IMR-90 (cell line): ENCODE results near the gene GABPB1. TPM values are rescaled to one million over a fixed set of nuclear protein-coding genes. Genes with fewer than 3 reads are reported as not detected.

Experiments used
- ATAC-seq: fragments of 200-7000 bp; cut with Tn5 transposase; 2 replicates; pipeline ENCODE4 v1.9.1; 2020; ENCODE audit warnings: low read depth, mild to moderate bottlenecking, moderate library complexity
- BruUV-seq: library from RNA; stranded (reverse); fragments of 400-500 nt; replicated peaks from 2 replicates; lab custom pipeline; 2021; lab: Mats Ljungman, UMichigan
- CTCF ChIA-PET: fragments of 300-600 bp; formaldehyde crosslinking; extraction: SDS; loops from one replicate; lab custom pipeline; 2021; ENCODE audit warnings: antibody characterized with exemption; lab: Yijun Ruan, JAX
- POLR2A ChIA-PET: fragments of 300-600 bp; sonication (Branson Sonifier 250); formaldehyde crosslinking; loops from one replicate; lab custom pipeline; 2022; ENCODE audit warnings: antibody characterized with exemption; ENCODE audit not compliant: unreplicated experiment; lab: Charles Lee
- DNase-seq: peaks from one replicate; pipeline ENCODE4 v3.0.0; 2013
- H2AFZ ChIP-seq: replicated peaks from 2 replicates; pipeline ENCODE3; 2013; ENCODE audit warnings: low read length, mild to moderate bottlenecking; ENCODE audit not compliant: poor library complexity
- H2AK5ac ChIP-seq: 2 replicates; pipeline ENCODE4 v1.6.1; 2013; ENCODE audit warnings: low read depth, low read length, inconsistent platforms
- H2AK9ac ChIP-seq: replicated peaks from 2 replicates; pipeline ENCODE3; 2013; ENCODE audit warnings: mild to moderate bottlenecking, low read depth, low read length, moderate library complexity; ENCODE audit not compliant: poor library complexity
- H2BK120ac ChIP-seq: 2 replicates; pipeline ENCODE4 v1.6.1; 2013; ENCODE audit warnings: low read depth, low read length, inconsistent platforms
- H2BK15ac ChIP-seq: 3 replicates; pipeline ENCODE4 v1.6.1; 2013; ENCODE audit warnings: low read depth, low read length, inconsistent platforms
- H2BK20ac ChIP-seq: 2 replicates; pipeline ENCODE4 v1.6.1; 2013; ENCODE audit warnings: low read depth, mild to moderate bottlenecking, inconsistent platforms, low read length, moderate library complexity
- H2BK5ac ChIP-seq: 2 replicates; pipeline ENCODE4 v1.6.1; 2013; ENCODE audit warnings: mild to moderate bottlenecking, low read depth, low read length, inconsistent platforms; ENCODE audit not compliant: poor library complexity, severe bottlenecking
- H3K14ac ChIP-seq: replicated peaks from 2 replicates; pipeline ENCODE4 v1.6.1; 2013; ENCODE audit warnings: low read depth, low read length, inconsistent platforms
- H3K18ac ChIP-seq: 2 replicates; pipeline ENCODE4 v1.6.1; 2013; ENCODE audit warnings: low read depth, low read length, control low read depth
- H3K23ac ChIP-seq: 2 replicates; pipeline ENCODE4 v1.6.1; 2013; ENCODE audit warnings: low read depth, low read length, inconsistent platforms
- H3K27ac ChIP-seq: 2 replicates; pipeline ENCODE4 v1.5.1; 2013; ENCODE audit warnings: mild to moderate bottlenecking, control low read depth, low read length; ENCODE audit not compliant: insufficient read depth
- H3K27me3 ChIP-seq: 2 replicates; pipeline ENCODE4 v1.6.1; 2013; ENCODE audit warnings: low read length; ENCODE audit not compliant: control insufficient read depth, insufficient read depth
- H3K36me3 ChIP-seq: 2 replicates; pipeline ENCODE4 v1.6.1; 2013; ENCODE audit warnings: low read length, mixed read lengths; ENCODE audit not compliant: control insufficient read depth, insufficient read depth
- H3K4ac ChIP-seq: 2 replicates; pipeline ENCODE4 v1.6.1; 2013; ENCODE audit warnings: low read depth, low read length, inconsistent platforms
- H3K4me1 ChIP-seq: 2 replicates; pipeline ENCODE4 v1.6.1; 2013; ENCODE audit warnings: low read length, mixed read lengths; ENCODE audit not compliant: control insufficient read depth, insufficient read depth
- H3K4me2 ChIP-seq: 2 replicates; pipeline ENCODE4 v1.6.1; 2013; ENCODE audit warnings: low read depth, mild to moderate bottlenecking, control low read depth, low read length, moderate library complexity
- H3K4me3 ChIP-seq: 2 replicates; pipeline ENCODE4 v1.5.1; 2013; ENCODE audit warnings: low read depth, mild to moderate bottlenecking, control low read depth, low read length, moderate library complexity; ENCODE audit not compliant: insufficient read depth
- H3K56ac ChIP-seq: 2 replicates; pipeline ENCODE4 v1.6.1; 2013; ENCODE audit warnings: low read length, inconsistent platforms; ENCODE audit not compliant: insufficient read depth; ENCODE audit errors: extremely low read depth
- H3K79me1 ChIP-seq, 2 experiments: 2 replicates each; pipeline ENCODE4 v1.6.1; 2013; ENCODE audit warnings: low read length in 2 of 2, inconsistent platforms in 1 of 2, low read depth in 1 of 2
- H3K9ac ChIP-seq: 2 replicates; pipeline ENCODE4 v1.6.1; 2013; ENCODE audit warnings: low read depth, low read length, control low read depth
- H3K9me1 ChIP-seq: 2 replicates; pipeline ENCODE4 v1.6.1; 2013; ENCODE audit warnings: low read length, inconsistent platforms; ENCODE audit not compliant: insufficient read depth
- H3K9me3 ChIP-seq: 2 replicates; pipeline ENCODE4 v1.6.1; 2013; ENCODE audit warnings: low read length; ENCODE audit not compliant: control insufficient read depth, insufficient read depth
- H4K20me1 ChIP-seq: 2 replicates; pipeline ENCODE4 v1.6.1; 2013; ENCODE audit warnings: low read length, inconsistent platforms; ENCODE audit not compliant: insufficient read depth
- H4K5ac ChIP-seq: 2 replicates; pipeline ENCODE4 v1.6.1; 2013; ENCODE audit warnings: mild to moderate bottlenecking, low read depth, low read length, control low read depth
- H4K8ac ChIP-seq, 2 experiments: 2 replicates each; pipeline ENCODE4 v1.6.1; 2013; ENCODE audit warnings: low read depth in 2 of 2, low read length in 2 of 2, control low read depth in 1 of 2, inconsistent platforms in 1 of 2
- H4K91ac ChIP-seq: 2 replicates; pipeline ENCODE4 v1.6.1; 2013; ENCODE audit warnings: low read depth, low read length, inconsistent platforms; ENCODE audit not compliant: insufficient read depth
- BHLHE40 ChIP-seq: fragments of 150-350 bp; IDR thresholded peaks from 2 replicates; pipeline ENCODE4 v1.6.1; 2016; ENCODE audit warnings: mild to moderate bottlenecking, low read depth, low read length
- CEBPB ChIP-seq: IDR thresholded peaks from 2 replicates; pipeline ENCODE4 v1.6.1; 2012; ENCODE audit warnings: low read depth, low read length, improper control_type of control experiment
- CHD1 ChIP-seq: IDR thresholded peaks from 2 replicates; pipeline ENCODE4 v1.6.1; 2012; ENCODE audit warnings: low read depth, low read length, improper control_type of control experiment
- ELK1 ChIP-seq: fragments of 150-350 bp; IDR thresholded peaks from 2 replicates; pipeline ENCODE4 v1.6.1; 2016; ENCODE audit warnings: low read depth, mild to moderate bottlenecking, low read length, moderate library complexity, borderline replicate concordance
- MAZ ChIP-seq: IDR thresholded peaks from 2 replicates; pipeline ENCODE4 v1.6.1; 2012; ENCODE audit warnings: low read depth, mild to moderate bottlenecking, low read length, improper control_type of control experiment, moderate library complexity, borderline replicate concordance
- WGBS, 2 experiments: methylation state at CpG; one replicate each; pipeline versions ENCODE4 v1.1.5 to v1.1.7; 2013; ENCODE audit warnings: missing lambda C conversion rate in 2 of 2; ENCODE audit not compliant: insufficient read length in 1 of 2; ENCODE audit errors: extremely low coverage in 2 of 2; 5-methylcytosine and 5-hydroxymethylcytosine counted together
- dilution Hi-C: fragments of 300-500 bp; cut with HindIII; formaldehyde crosslinking; loops from one replicate; pipeline ENCODE4 v1.14.3; 2018; ENCODE audit warnings: low sequenced_read_pairs; ENCODE audit not compliant: unreplicated experiment
- in situ Hi-C: fragments of 300-500 bp; cut with MboI; formaldehyde crosslinking; loops from 3 replicates; pipeline ENCODE4 v1.14.3; 2019; ENCODE audit warnings: low sequenced_read_pairs, inconsistent platforms, mixed read lengths
- intact Hi-C: fragments of 100-400 bp; cut with micrococcal nuclease; formaldehyde crosslinking; loops from 2 replicates; pipeline ENCODE4 v1.10.0; 2022
- polyA plus RNA-seq, 3 experiments: library from polyadenylated mRNA; depleted of rRNA; stranded (reverse); fragments of >200 nt; gene quantifications; 2 replicates each; pipeline ENCODE4 v1.2.3, GENCODE V29; 2012; ENCODE audit warnings: low replicate concordance in 1 of 3
- total RNA-seq: library from RNA; depleted of rRNA; stranded (reverse); fragments of >200 nt; gene quantifications from 2 replicates; pipeline ENCODE4 v1.2.3, GENCODE V29; 2012

GABPB1 gene
- total and polyA plus RNA-seq, 2 of the 4 experiments (the other 2 are of a cell fraction): 26.3 to 89.3 TPM

- no peak for DNase-seq
- CTCF ChIA-PET: interaction anchor here (0.7 to 1.1 kb wide), 2 partner anchors 35 to 370 kb away, joined by 3 to 4 read pairs; no protein-coding TSS in a partner anchor
- ATAC-seq: no peak
- Histone ChIP-seq H3K36me3 (no peaks in the 10 kb centered on the region), H2AK9ac (no peak overlapping the region), H2BK15ac (no peak overlapping the region), H2BK120ac (no peak overlapping the region), H3K56ac (no peak overlapping the region; the same call in 1 of the 2 replicates), H3K18ac (no peak overlapping the region), H3K4me1 (no peaks in the 10 kb centered on the region; the same call in 1 of the 2 replicates), H3K4me2 (no peak overlapping the region), H3K9me1 (peaks cover 10% of the 10 kb centered on the region), H3K4me3 (no peak overlapping the region), H2AFZ (no peak overlapping the region), H4K5ac (no peak overlapping the region), H4K8ac (no peak overlapping the region), H2BK20ac (no peak overlapping the region), H3K9me3 (no peaks in the 10 kb centered on the region), H3K27me3 (no peaks in the 10 kb centered on the region), H3K27ac (no peak overlapping the region), H3K9ac (no peak overlapping the region), H3K14ac (no peak overlapping the region), H4K91ac (no peak overlapping the region), H3K23ac (peak overlapping the region; percentile 29; the same call in 1 of the 2 replicates), H4K20me1 (peaks cover 32% of the 10 kb centered on the region), H3K79me1 (peaks cover 13 to 54% of the 10 kb centered on the region in 2 experiments), H2AK5ac (no peak overlapping the region), H2BK5ac (no peak overlapping the region), H3K4ac (no peak overlapping the region)
- POLR2A ChIA-PET: no interaction called here
- no peak for TF ChIP-seq MAZ
- TF ChIP-seq BHLHE40: no peak
- TF ChIP-seq ELK1: no peak
- TF ChIP-seq CEBPB: no peak
- no peak for TF ChIP-seq CHD1
- BruUV-seq: no TSS peak
- no CpG with 5 or more reads among the region's 3 CpGs for WGBS, 2 experiments
- intact Hi-C loops (loop anchor here (10.0 kb wide), 2 partner anchors 554 to 1524 kb away; partner anchors contain the start of gene AP4E1), in situ Hi-C loops (no loop called here), dilution Hi-C loops (no loop called here)
Measured at GRCh38 chr15:50350621-50351020, 4.4 kb downstream of the GABPB1 start.
